PFSK-1 (cell line): ENCODE results near the gene YPEL4.

Source experiments
- FOXP2 ChIP-seq: optimal IDR thresholded peaks from 2 replicates; pipeline ENCODE3; 2011; ENCODE audit warnings: borderline replicate concordance, control low read depth, inconsistent platforms; ENCODE audit not compliant: insufficient read depth; ENCODE audit errors: extremely low read length, extremely low read depth
- POLR2AphosphoS5 ChIP-seq: IDR thresholded peaks from 2 replicates; pipeline ENCODE4 v1.6.1; 2012; ENCODE audit warnings: low read depth, mild to moderate bottlenecking, control low read depth, low read length, moderate library complexity
- REST ChIP-seq, 2 experiments: IDR thresholded peaks; 2 replicates each; pipeline versions ENCODE4 v1.6.1 to v1.8.0; 2011 to 2012; ENCODE audit warnings: low read depth in 2 of 2, low read length in 2 of 2, control low read depth in 1 of 2, inconsistent platforms in 1 of 2, mild to moderate bottlenecking in 1 of 2, moderate library complexity in 1 of 2; ENCODE audit not compliant: insufficient read depth in 1 of 2
- TAF1 ChIP-seq: IDR thresholded peaks from 2 replicates; pipeline ENCODE4 v1.6.1; 2012; ENCODE audit warnings: low read length, control low read depth, borderline replicate concordance; ENCODE audit not compliant: insufficient read depth

DNA sequence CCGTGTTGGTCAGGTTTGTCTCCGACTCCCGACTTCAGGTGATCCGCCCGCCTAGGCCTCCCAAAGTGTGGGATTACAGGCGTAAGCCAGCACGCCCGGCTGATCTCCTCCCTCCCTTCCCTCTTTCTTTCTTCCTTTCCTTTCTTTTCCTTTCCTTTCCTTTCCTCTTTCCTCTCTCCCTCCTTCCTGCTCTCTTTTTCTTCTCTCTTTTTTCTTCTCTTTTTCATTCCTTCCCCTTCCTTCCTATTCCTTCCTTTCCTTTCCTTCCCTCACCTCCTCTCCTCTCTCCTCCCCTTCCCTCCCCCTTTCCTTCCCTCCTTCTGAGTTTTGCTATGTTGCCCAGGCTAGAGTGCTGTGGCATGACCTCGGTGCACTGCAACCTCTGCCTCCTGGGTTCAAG is 14.3 kb upstream of the YPEL4 start:
- TF ChIP-seq FOXP2 (no peak), REST (IDR thresholded peaks at IDR 0.05; ENCODE audit: insufficient read depth in 1 of 2, low read depth in 2 of 2, low read length in 2 of 2) (no peak), TAF1 (no peak), POLR2AphosphoS5 (no peak)
